HepG2 (cell line): Measurements from ENCODE around the gene SUV39H2. TPM values are rescaled to one million over a fixed set of nuclear protein-coding genes. Genes with fewer than 3 reads are reported as not detected.

ENCODE experiments used
- AGO1 ChIP-seq: fragments of 200-400 bp; formaldehyde crosslinking; IDR thresholded peaks from 2 replicates; pipeline ENCODE4 v1.6.1; 2017; ENCODE audit warnings: mild to moderate bottlenecking, low read depth, low read length, moderate library complexity; ENCODE audit not compliant: poor library complexity, severe bottlenecking
- CC2D1A ChIP-seq: sonication (generic); formaldehyde crosslinking; IDR thresholded peaks from 2 replicates; pipeline ENCODE4 v1.8.1; 2023; ENCODE audit warnings: mild to moderate bottlenecking, missing genetic modification reagents
- DR1 ChIP-seq: sonication (generic); formaldehyde crosslinking; IDR thresholded peaks from 2 replicates; pipeline ENCODE4 v1.8.0; 2021; ENCODE audit warnings: mild to moderate bottlenecking, missing genetic modification reagents, inconsistent platforms
- FOXC1 ChIP-seq: sonication (generic); formaldehyde crosslinking; IDR thresholded peaks from 2 replicates; pipeline ENCODE4 v1.8.0; 2022; ENCODE audit warnings: mild to moderate bottlenecking, missing genetic modification reagents, borderline replicate concordance
- NFATC3 ChIP-seq: sonication (generic); formaldehyde crosslinking; IDR thresholded peaks from 2 replicates; pipeline ENCODE4 v1.5.1; 2020; ENCODE audit warnings: mild to moderate bottlenecking, missing genetic modification reagents
- PAXIP1 ChIP-seq: sonication (generic); formaldehyde crosslinking; conservative IDR thresholded peaks from 2 replicates; pipeline ENCODE4 v1.4.0; 2020; ENCODE audit warnings: mild to moderate bottlenecking, missing genetic modification reagents, moderate library complexity
- RAD21 ChIP-seq: fragments of 450-650 bp; formaldehyde crosslinking; IDR thresholded peaks from 2 replicates; pipeline ENCODE4 v1.5.0; 2020; ENCODE audit warnings: mild to moderate bottlenecking
- TCF7 ChIP-seq: sonication (generic); IDR thresholded peaks from 2 replicates; pipeline ENCODE4 v1.6.1; 2016; ENCODE audit warnings: antibody characterized with exemption, low read depth
- ZFY ChIP-seq: sonication (generic); formaldehyde crosslinking; IDR thresholded peaks from 2 replicates; pipeline ENCODE4 v1.4.0; 2020; ENCODE audit warnings: missing genetic modification reagents
- ZNF34 ChIP-seq: sonication (generic); formaldehyde crosslinking; IDR thresholded peaks from 2 replicates; pipeline ENCODE4 v1.4.0; 2020; ENCODE audit warnings: mild to moderate bottlenecking, missing genetic modification reagents, borderline replicate concordance
- ZNF550 ChIP-seq: sonication (generic); formaldehyde crosslinking; IDR thresholded peaks from 2 replicates; pipeline ENCODE4 v1.4.0; 2020; ENCODE audit warnings: mild to moderate bottlenecking, missing genetic modification reagents, borderline replicate concordance
- ZNF674 ChIP-seq: sonication (generic); formaldehyde crosslinking; IDR thresholded peaks from 2 replicates; pipeline ENCODE4 v1.5.0; 2020; ENCODE audit warnings: low read depth, mild to moderate bottlenecking, missing genetic modification reagents
- ZNF775 ChIP-seq: sonication (generic); formaldehyde crosslinking; IDR thresholded peaks from 2 replicates; pipeline ENCODE4 v1.4.0; 2020; ENCODE audit warnings: missing genetic modification reagents, mild to moderate bottlenecking, moderate library complexity, borderline replicate concordance
- ZNF891 ChIP-seq: sonication (generic); formaldehyde crosslinking; IDR thresholded peaks from 2 replicates; pipeline ENCODE4 v1.5.0; 2020; ENCODE audit warnings: mild to moderate bottlenecking, missing genetic modification reagents
- ZZZ3 ChIP-seq: sonication (generic); formaldehyde crosslinking; IDR thresholded peaks from 2 replicates; pipeline ENCODE4 v1.4.0; 2020; ENCODE audit warnings: missing genetic modification reagents, mild to moderate bottlenecking, borderline replicate concordance
- polyA plus RNA-seq, 8 experiments: library from polyadenylated mRNA; depleted of rRNA in 3 of 8; stranded (reverse) in 7 of 8; unstranded in 1 of 8; fragments of >200 nt; fragmentation: Illumina TruSeq in 4 of 8; extraction: Trizol in 4 of 8; gene quantifications; 2 replicates each; pipeline versions ENCODE4 v1.2.1 to v1.2.3, GENCODE V29; 2011 to 2016; ENCODE audit warnings: low read depth in 4 of 8, missing spikeins in 1 of 8, mixed read lengths in 1 of 8; ENCODE audit not compliant: insufficient read depth in 1 of 8
- total RNA-seq, 5 experiments: library from RNA; depleted of rRNA; stranded (reverse); fragments of >200 nt; fragmentation: Illumina TruSeq; extraction: Trizol; gene quantifications; 2 replicates each; pipeline ENCODE4 v1.2.3, GENCODE V29; 2016; ENCODE audit warnings: low read depth in 1 of 5
- TF ChIP-seq, protein P1 (sequence below), 2 experiments: sonication (generic) in 1 of 2; formaldehyde crosslinking in 1 of 2; IDR thresholded peaks; 2 replicates each; pipeline versions ENCODE4 v1.6.1 to v1.9.0; 2014 to 2022; ENCODE audit warnings: antibody characterized with exemption in 1 of 2, borderline replicate concordance in 1 of 2, inconsistent platforms in 1 of 2, low read depth in 1 of 2, missing genetic modification reagents in 1 of 2

Gene SUV39H2
- total and polyA plus RNA-seq, 2 of the 13 experiments (the other 11 are each of a cell fraction or from before 2014, with no cell fraction given), result 9.0 to 44.3 TPM

DNA sequence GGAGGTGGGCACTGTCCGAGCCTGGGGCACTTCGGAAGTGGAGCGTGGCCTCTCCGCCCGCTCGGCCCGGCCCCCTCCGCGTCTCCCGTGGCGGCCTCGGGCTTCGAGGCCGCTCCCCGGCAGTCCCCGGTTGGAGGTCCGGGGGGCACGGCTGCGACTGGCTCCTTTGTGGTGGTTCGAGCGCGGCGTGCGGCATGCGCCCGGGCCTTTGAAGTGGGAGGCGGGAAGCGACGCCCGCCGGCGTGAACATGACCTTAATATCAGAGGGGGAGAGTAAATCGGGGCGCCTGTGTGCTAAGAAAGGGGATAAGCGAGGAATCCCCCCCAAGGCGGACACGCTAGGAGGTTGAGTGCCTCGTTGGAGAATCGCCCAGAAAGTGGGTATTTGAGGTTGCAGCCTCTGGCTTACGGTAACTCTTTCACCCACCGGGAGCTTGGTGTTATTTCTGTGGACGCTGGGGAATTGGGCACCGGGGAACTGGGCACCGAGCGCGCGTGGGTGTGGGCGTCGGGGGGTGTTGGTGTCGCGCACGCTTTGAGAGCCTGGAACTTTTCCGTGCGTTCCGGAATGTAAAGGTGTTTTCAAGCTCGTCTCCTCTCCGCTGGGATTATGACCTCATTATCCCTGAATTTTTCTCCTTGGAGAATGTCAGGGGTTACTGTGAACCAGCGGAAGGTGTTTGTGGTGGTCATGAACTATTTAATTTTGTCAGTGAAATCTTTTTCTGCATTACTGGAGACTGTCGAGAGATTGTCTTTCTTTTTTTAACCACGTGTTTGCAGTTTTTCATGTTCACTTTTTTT is 660 bp downstream of the SUV39H2 start (continued):
- TF ChIP-seq FOXC1 (CRISPR knock-in tag), result peak; percentile 39; the same call in 1 of the 2 replicates
- no peak for TF ChIP-seq ZNF550 (CRISPR knock-in tag)
- no peak for TF ChIP-seq ZNF34 (CRISPR knock-in tag)
- no peak for TF ChIP-seq DR1 (CRISPR knock-in tag)
- TF ChIP-seq ZNF891 (CRISPR knock-in tag), result no peak
- no peak for TF ChIP-seq ZZZ3
- no peak for TF ChIP-seq ZFY (CRISPR knock-in tag)
- no peak for TF ChIP-seq CC2D1A (CRISPR knock-in tag)
- no peak for TF ChIP-seq NFATC3 (CRISPR knock-in tag)
- 0 out of 2 replicates have a peak, but pooled peaks have one; percentile 5 for TF ChIP-seq TCF7
- TF ChIP-seq, protein P1, sequence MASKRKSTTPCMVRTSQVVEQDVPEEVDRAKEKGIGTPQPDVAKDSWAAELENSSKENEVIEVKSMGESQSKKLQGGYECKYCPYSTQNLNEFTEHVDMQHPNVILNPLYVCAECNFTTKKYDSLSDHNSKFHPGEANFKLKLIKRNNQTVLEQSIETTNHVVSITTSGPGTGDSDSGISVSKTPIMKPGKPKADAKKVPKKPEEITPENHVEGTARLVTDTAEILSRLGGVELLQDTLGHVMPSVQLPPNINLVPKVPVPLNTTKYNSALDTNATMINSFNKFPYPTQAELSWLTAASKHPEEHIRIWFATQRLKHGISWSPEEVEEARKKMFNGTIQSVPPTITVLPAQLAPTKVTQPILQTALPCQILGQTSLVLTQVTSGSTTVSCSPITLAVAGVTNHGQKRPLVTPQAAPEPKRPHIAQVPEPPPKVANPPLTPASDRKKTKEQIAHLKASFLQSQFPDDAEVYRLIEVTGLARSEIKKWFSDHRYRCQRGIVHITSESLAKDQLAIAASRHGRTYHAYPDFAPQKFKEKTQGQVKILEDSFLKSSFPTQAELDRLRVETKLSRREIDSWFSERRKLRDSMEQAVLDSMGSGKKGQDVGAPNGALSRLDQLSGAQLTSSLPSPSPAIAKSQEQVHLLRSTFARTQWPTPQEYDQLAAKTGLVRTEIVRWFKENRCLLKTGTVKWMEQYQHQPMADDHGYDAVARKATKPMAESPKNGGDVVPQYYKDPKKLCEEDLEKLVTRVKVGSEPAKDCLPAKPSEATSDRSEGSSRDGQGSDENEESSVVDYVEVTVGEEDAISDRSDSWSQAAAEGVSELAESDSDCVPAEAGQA (IDR thresholded peaks at IDR 0.05; ENCODE audit: low read depth), result no peak
- TF ChIP-seq, protein P1 (CRISPR knock-in tag; IDR thresholded peaks at IDR 0.05; ENCODE audit: borderline replicate concordance), result no peak
- no peak for TF ChIP-seq ZNF775
- no peak for TF ChIP-seq ZNF674 (CRISPR knock-in tag)
- no peak for TF ChIP-seq AGO1
- no peak for TF ChIP-seq RAD21
- no peak for TF ChIP-seq PAXIP1 (CRISPR knock-in tag)
